Measurements from ENCODE around the gene ATG7. TPM values are rescaled to one million over a fixed set of nuclear protein-coding genes. Genes with fewer than 3 reads are reported as not detected.

The ATG7 gene
- total RNA-seq, 2 experiments from 2014 or later: 26.9 to 35.1 TPM

DNA sequence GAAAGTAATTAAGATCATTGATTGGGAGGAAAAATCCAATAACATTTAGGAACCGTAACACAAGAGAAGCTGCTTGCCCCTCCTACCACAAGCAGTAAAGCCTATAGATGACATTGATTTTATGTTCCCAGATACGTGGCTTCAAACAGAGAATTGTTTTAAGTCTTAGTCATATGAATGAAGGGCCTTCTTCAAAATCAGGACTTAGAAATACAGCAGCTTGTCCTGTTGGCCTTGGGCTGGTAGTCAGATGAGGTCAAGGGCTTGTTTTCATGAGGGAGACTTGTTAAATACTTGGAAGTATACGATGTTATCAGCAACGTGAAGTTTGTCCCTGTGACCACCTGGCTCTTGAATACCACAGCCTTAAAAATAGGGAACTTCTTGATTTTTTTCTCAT is 257.1 kb downstream of the ATG7 start:
- no peaks in the 10 kb centered on the region for H3K9me3 Mint-ChIP-seq
- ChIA-PET POLR2A (no interaction called here), CTCF (interaction anchor here (0.5 kb wide), 1 partner anchor 494 kb away, joined by 5 read pairs; no protein-coding TSS in a partner anchor)
- peaks cover 5% of the 10 kb centered on the region for H3K36me3 Mint-ChIP-seq (ENCODE audit: low read depth)
- H3K27me3 Mint-ChIP-seq: no peaks in the 10 kb centered on the region
- H3K4me1 Mint-ChIP-seq: no peaks in the 10 kb centered on the region
- H3K27ac Mint-ChIP-seq: no peak overlapping the region
- no peak overlapping the region for H3K4me3 Mint-ChIP-seq
- DNase-seq: no peak

DNA sequence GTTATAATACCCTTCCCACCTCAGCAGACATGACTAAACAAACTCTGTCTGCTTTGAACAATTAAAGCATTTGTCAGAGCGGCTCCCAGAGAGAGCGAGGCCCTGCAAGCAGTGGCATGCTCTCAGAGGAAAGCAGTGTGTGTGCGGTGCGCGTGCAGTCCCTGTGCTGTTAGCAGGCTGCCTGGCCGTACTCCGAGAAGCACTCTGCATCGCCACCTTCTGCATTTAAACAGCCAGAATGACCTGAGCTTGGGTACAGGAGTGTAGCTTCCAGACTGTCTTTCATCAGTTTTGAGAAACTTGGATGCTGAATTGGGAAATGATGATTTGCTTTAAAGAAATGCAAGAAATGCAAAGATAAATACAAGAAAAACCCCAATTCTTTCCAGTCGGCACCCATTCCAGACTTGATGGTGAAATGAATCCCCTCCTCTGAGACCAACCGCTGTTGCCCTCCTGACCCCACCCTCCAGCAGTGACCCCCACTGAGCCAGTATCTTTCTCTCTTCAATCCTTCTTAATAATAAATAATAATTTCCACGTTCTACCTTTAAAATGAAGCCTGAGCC is 258.0 kb downstream of the ATG7 start:
- no peak for DNase-seq
- no peaks in the 10 kb centered on the region for H3K9me3 Mint-ChIP-seq
- POLR2A ChIA-PET: no interaction called here
- CTCF ChIA-PET: no interaction called here
- no peak overlapping the region for H3K27ac Mint-ChIP-seq
- peaks cover 5% of the 10 kb centered on the region for H3K36me3 Mint-ChIP-seq (ENCODE audit: low read depth)
- H3K4me3 Mint-ChIP-seq: no peak overlapping the region
- no peaks in the 10 kb centered on the region for H3K4me1 Mint-ChIP-seq
- no peaks in the 10 kb centered on the region for H3K27me3 Mint-ChIP-seq

DNA sequence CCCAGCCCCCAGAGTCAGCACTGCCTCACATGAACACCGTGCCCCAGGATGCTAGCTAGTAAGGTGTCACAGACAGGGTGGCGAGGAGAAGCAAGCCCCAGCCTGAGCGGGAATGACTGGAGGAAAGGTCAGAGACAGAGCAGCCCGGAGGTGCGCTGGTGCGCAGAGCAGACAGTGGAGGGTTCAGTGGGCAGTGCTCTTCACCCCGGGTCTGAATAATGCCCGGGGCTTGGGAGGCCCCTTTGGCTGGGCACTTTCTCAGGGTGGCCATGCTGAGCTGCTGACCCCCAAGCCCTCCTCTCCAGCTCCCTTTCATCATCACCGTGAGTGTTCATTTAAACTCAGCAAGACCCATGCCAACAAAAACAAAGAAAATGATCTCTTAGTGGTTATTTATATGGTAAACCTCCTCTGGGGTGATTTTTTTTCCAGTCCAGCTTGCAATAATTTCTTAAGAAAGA is 260.8 kb downstream of the ATG7 start:
- H3K4me1 Mint-ChIP-seq: no peaks in the 10 kb centered on the region
- POLR2A ChIA-PET: no interaction called here

DNA sequence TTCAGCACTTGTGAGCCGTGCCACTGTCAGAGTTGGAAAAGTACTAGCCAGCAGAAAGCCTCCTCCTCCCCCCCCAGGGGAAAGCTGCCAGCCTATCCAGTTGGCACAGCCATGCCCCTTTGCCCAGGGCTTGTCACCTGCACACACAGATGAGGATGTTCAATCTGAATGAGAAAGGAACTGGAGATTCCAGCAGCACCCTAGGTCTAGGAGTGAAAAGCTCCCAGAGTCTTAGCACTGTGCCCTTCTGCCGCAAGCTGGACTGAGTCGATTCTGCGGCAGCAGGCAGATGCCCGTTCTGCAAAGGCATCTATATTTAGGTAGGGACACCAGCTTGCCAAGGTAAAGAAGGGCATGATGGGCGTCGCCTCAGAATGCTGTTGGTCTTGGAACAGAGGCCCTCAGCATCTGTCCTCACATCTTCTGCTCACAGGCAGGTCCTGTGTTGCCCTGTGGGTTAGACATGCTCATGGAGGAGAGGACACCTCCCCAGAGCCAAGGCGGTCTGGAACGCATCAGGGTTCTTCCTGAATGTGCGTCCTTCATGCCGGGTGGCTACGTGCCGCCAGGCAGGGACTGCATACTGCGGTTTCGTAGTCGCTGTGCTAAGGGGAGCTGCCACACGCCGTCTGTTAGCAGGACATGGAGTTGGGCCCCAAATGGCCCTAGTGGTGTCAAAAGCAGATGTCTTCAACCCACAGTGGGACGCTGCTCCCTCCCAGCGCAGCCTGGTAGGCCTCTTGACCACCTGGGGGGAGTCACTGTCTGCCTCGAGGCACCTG is 262.0 kb downstream of the ATG7 start:
- no peaks in the 10 kb centered on the region for H3K4me1 Mint-ChIP-seq
- H3K9me3 Mint-ChIP-seq: no peaks in the 10 kb centered on the region
- no peaks in the 10 kb centered on the region for H3K27me3 Mint-ChIP-seq
- ChIA-PET POLR2A (no interaction called here), CTCF (interaction anchor here (0.6 to 0.7 kb wide), 2 partner anchors 16 to 105 kb away, joined by 3 to 6 read pairs; no protein-coding TSS in a partner anchor)
- H3K36me3 Mint-ChIP-seq (ENCODE audit: low read depth): no peaks in the 10 kb centered on the region
- no peak overlapping the region for H3K27ac Mint-ChIP-seq
- H3K4me3 Mint-ChIP-seq: no peak overlapping the region
- DNase-seq: no peak

More for the DNA sequence above, 260.8 kb downstream of the ATG7 start:
- no peaks in the 10 kb centered on the region for H3K9me3 Mint-ChIP-seq
- no peak for DNase-seq
- H3K27me3 Mint-ChIP-seq: no peaks in the 10 kb centered on the region
- CTCF ChIA-PET: no interaction called here
- peaks cover under 1% of the 10 kb centered on the region for H3K36me3 Mint-ChIP-seq (ENCODE audit: low read depth)
- no peak overlapping the region for H3K4me3 Mint-ChIP-seq
- no peak overlapping the region for H3K27ac Mint-ChIP-seq

DNA sequence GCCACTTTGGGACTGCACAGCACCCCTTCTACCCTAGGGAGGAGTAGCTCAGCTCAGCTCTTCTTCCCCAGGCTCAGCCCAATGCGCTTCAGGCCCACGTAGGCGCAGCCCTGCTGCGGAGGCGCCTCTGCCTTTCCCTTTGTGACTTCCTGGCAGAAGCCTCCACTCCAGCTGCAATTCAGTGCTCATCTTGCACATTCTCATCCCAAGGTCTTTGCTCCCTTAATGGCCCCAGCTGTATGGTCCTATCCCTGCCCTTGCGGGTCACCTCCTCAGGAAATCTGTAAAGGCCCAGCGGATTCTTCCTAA is 262.6 kb downstream of the ATG7 start:
- Mint-ChIP-seq H3K27ac (no peak overlapping the region), H3K9me3 (no peaks in the 10 kb centered on the region), H3K4me3 (no peak overlapping the region), H3K27me3 (no peaks in the 10 kb centered on the region), H3K4me1 (no peaks in the 10 kb centered on the region), H3K36me3 (ENCODE audit: low read depth) (no peaks in the 10 kb centered on the region)
- DNase-seq: no peak
- ChIA-PET CTCF (no interaction called here), POLR2A (no interaction called here)

DNA sequence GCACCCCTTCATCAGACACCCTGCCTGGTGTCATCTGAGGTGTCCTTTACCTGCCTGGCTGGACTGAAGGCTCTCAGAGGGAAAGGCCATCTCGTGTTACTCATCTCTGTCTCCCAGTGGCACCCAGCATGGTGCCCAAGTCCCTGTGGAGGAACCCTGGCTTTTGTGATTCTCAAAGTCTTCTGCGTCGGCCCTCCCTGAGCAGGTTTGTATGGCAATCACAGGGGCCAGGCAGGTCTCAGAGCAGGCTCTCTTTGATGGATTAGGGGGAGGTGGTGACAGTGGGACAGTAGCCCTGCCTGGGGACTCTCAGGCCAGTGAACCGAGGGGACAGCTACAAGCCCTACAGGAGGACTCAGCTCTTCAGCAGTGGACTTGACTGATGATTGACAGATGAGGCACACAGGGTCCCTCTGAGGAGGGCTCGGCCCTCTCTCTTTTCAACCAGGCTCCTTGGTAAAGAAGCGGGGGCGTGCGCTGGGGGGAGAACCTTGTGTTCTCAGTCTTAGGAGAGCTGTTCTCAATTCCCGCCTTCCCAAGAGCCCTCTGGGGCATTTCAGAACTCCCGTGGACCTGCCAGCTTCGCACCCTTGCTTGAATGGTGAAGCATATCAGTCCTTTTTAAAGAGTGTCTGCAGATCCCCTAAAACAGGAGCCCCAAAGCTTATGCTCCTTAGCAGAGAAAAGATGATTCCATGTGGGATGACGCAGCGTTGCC is 263.2 kb downstream of the ATG7 start:
- Mint-ChIP-seq H3K4me3 (no peak overlapping the region), H3K9me3 (no peaks in the 10 kb centered on the region), H3K4me1 (no peaks in the 10 kb centered on the region), H3K27ac (no peak overlapping the region), H3K27me3 (no peaks in the 10 kb centered on the region), H3K36me3 (ENCODE audit: low read depth) (no peaks in the 10 kb centered on the region)
- CTCF ChIA-PET: no interaction called here
- POLR2A ChIA-PET: no interaction called here
- no peak for DNase-seq

DNA sequence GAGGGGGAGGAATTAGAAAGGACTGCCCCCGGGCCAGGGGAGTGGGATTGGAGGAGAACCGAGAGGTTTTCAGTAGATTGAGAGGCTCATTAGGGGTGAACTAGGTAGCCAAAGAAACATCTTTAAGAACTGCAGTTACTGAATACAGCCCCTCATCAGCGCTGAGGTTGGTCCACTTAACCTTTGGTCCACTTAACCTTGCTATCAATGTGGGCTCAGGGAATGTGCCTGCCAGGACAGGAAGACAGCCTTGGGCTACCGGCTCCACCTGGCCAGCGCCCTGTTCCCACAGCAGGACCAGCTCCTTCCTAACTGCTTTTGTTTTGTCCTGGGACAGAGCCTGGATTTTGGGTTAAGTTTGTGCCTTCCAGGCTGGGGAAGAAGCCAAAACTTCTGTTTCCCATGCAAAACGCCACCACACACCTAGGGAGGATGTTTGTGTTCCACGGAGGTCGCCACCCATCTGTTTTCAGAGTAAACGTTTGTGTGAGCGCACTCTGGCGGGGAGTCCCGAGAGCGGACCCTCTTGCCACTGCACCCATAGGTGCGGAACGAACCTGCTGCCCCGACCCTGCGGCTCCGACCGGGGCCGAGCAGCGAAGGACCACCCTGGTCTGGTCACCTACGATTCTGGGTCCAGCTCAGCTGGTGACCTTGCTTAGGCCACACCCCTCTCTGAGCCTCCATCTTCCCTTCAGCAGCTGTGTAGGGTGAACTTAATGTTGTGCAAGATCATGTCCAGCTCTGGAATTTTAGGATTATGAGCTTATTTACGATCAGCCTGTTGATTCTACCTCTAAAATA is 264.1 kb downstream of the ATG7 start:
- POLR2A ChIA-PET: no interaction called here
- no peak overlapping the region for H3K27ac Mint-ChIP-seq
- H3K9me3 Mint-ChIP-seq: no peaks in the 10 kb centered on the region
- CTCF ChIA-PET: no interaction called here
- H3K4me3 Mint-ChIP-seq: no peak overlapping the region
- no peak for DNase-seq
- H3K36me3 Mint-ChIP-seq (ENCODE audit: low read depth): no peaks in the 10 kb centered on the region
- no peaks in the 10 kb centered on the region for H3K4me1 Mint-ChIP-seq
- no peaks in the 10 kb centered on the region for H3K27me3 Mint-ChIP-seq

DNA sequence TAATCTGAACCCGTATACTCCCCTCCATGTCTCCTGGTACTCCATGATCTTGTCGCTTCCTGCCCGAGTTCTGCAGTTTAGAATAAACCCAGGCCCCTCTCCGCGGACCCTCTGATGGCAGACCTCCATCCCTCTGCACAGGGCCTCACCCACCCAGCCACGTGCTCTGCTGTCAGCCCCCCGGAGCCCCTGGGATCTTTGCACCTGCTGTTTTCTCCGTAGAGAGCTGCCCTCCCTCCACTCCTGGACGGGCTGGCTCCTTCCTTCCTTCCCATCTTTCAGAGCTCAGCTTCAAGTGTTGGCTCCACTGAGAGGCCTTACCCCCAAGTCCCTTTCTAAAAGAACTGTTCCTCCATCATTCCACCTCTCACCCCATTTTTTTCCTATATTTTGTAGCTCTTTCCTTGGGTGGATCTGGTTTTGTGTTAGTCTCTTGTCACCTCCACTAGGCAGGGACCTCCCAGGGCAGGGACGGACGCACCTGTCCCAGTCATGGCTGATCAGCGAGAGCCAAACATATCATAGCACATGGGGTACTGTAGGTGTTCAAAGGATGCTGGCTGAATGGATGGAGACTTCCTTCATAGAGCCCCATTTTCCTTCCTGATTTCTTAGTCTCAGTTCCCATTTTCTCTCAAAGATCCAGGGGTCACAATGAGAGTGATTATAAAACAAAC is 264.9 kb downstream of the ATG7 start:
- no peaks in the 10 kb centered on the region for H3K9me3 Mint-ChIP-seq
- H3K27ac Mint-ChIP-seq: no peak overlapping the region
- H3K4me1 Mint-ChIP-seq: no peaks in the 10 kb centered on the region
- no peak for DNase-seq
- no peaks in the 10 kb centered on the region for H3K36me3 Mint-ChIP-seq (ENCODE audit: low read depth)
- no peaks in the 10 kb centered on the region for H3K27me3 Mint-ChIP-seq
- POLR2A ChIA-PET: no interaction called here
- CTCF ChIA-PET: no interaction called here
- H3K4me3 Mint-ChIP-seq: no peak overlapping the region

DNA sequence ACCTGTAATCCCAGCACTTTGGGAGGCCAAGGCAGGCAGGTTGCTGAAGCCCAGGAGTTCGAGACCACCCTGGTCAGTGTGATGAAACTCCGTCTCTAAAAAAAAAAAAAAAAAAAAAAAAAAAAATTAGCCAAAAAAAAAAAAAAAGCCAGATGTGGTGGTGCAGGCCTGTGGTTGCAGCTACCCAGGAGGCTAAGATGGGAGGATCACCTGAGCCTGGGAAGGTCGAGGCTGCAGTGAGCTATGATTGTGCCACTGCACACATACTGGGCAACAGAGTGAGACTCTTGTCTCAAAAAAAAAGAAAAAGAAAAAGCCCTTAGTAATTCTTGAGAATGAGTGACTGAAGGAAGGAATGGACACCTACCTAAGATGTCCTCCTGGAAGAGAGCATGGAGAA is 266.4 kb downstream of the ATG7 start:
- Mint-ChIP-seq H3K27me3 (no peaks in the 10 kb centered on the region), H3K36me3 (ENCODE audit: low read depth) (no peaks in the 10 kb centered on the region), H3K4me3 (no peak overlapping the region), H3K9me3 (no peaks in the 10 kb centered on the region), H3K4me1 (no peaks in the 10 kb centered on the region), H3K27ac (no peak overlapping the region)
- ChIA-PET POLR2A (no interaction called here), CTCF (interaction anchor here (0.6 kb wide), 1 partner anchor 596 kb away, joined by 3 read pairs; no protein-coding TSS in a partner anchor)
- no peak for DNase-seq

DNA sequence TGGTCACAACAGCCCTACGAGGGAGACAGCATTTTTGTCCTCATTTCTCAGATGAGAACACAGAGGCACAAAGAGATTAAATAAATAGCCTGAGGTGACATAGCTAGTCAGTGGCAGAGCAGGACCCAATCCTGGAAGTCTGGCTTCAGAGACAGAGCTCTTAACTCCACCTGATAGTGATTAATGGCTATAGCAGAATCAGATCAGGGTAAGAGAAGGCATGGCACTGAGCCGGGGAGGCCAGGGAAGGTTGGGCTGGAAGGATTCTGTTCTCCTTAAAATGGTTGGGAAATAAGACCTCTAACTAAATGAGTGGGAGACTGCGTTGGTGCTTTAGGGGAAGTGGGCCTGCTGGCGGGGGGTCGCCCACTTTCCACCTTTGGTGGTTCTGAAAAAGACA is 267.0 kb downstream of the ATG7 start:
- Mint-ChIP-seq H3K4me1 (no peaks in the 10 kb centered on the region), H3K27ac (no peak overlapping the region), H3K4me3 (no peak overlapping the region), H3K27me3 (no peaks in the 10 kb centered on the region), H3K9me3 (no peaks in the 10 kb centered on the region), H3K36me3 (ENCODE audit: low read depth) (no peaks in the 10 kb centered on the region)
- POLR2A ChIA-PET: no interaction called here
- DNase-seq: no peak
- CTCF ChIA-PET: interaction anchor here (0.6 kb wide), 1 partner anchor 597 kb away, joined by 3 read pairs; no protein-coding TSS in a partner anchor

DNA sequence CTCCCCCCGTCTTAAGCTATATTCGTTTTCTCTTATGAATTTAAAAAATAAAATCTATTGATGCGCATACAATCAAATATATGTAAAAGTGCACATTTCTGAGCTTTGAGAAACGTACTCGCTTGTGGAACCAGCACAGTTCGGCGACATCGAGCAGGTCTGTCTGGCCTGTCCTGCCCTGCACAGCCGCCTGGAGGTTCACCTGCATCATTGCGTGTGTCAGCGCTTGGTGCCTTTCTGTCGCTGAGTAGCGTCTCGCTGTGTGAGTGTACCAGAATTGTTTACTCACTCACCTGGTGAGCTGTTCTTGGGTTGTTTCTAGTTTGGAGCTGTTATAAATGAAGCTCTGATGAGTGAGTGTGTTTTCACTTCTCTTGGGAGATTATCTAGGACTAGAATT is 267.5 kb downstream of the ATG7 start:
- no peaks in the 10 kb centered on the region for H3K4me1 Mint-ChIP-seq
- no peaks in the 10 kb centered on the region for H3K36me3 Mint-ChIP-seq (ENCODE audit: low read depth)
- ChIA-PET POLR2A (no interaction called here), CTCF (interaction anchor here (0.7 kb wide), 1 partner anchor 112 kb away, joined by 3 read pairs; no protein-coding TSS in a partner anchor)
- H3K4me3 Mint-ChIP-seq: no peak overlapping the region
- H3K27me3 Mint-ChIP-seq: no peaks in the 10 kb centered on the region
- no peaks in the 10 kb centered on the region for H3K9me3 Mint-ChIP-seq
- DNase-seq: no peak
- no peak overlapping the region for H3K27ac Mint-ChIP-seq

DNA sequence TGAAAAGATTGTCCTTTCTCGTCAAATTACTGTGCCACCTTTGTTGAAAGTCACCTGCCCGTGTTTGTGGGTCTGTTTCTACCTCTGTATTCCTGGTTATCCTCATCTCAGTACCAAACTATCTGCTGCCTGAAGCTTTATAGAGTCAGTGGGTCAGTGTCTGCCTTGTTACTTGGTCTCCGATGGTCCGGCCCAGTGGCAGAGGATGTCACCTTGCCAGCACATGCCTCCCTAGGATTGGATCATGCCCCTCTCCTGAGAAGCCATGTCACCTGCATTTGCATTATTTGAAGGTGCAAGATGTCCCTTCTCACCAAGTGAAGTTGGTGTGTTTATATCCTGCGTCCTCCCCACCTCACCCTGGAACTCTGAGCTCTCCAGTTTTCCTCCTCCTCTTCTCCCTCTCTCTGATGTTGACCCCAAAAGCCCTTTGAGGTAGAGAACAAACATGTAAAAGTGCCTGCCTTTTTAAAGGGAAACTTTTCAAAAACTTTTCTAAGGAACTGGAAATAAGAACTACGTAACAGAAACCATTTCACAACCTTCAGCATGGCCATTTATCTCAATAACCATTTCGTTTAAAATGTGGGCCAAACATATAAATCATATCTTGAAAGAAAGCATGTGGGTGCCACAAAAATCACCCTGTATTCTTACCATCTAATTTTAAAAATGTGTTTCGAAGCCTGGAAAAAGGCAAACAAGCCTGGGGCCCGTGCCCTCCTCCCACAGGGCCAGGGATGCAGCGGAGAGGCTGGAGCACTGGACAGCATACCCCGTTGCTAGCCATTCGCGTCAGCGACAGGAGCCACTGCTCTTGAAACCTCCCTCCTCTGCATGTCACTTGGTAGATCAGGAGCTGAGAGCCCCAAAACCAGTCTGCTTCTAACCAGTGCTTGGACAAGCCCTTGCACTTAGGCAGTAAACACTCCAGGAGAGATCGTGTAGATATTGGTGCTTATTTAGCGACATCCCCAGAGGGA is 269.4 kb downstream of the ATG7 start:
- no peaks in the 10 kb centered on the region for H3K27me3 Mint-ChIP-seq
- H3K9me3 Mint-ChIP-seq: no peaks in the 10 kb centered on the region
- H3K27ac Mint-ChIP-seq: no peak overlapping the region
- no peak overlapping the region for H3K4me3 Mint-ChIP-seq
- no peaks in the 10 kb centered on the region for H3K36me3 Mint-ChIP-seq (ENCODE audit: low read depth)
- ChIA-PET POLR2A (interaction anchor here (1.1 kb wide), 1 partner anchor 22 kb away, joined by 4 read pairs; no protein-coding TSS in a partner anchor), CTCF (no interaction called here)
- H3K4me1 Mint-ChIP-seq: no peaks in the 10 kb centered on the region
- DNase-seq: no peak
